Thyroid gland (tissue), 4 donors: ENCODE results near the gene SPDYC. TPM values are rescaled to one million over a fixed set of nuclear protein-coding genes. Genes with fewer than 3 reads are reported as not detected.

Experiments
- DNase-seq, 2 donors: peaks; one replicate each; pipeline ENCODE4 v3.0.0-alpha.2; 2019
- H3K27ac ChIP-seq, 3 donors: fragments of 200-600 bp; sonication (generic); 1 replicate in 2 of 3; 2 replicates in 1 of 3; pipeline ENCODE4 v1.5.1; 2016 to 2019; ENCODE audit warnings: mild to moderate bottlenecking in 1 of 3, moderate library complexity in 1 of 3
- H3K27me3 ChIP-seq: fragments of 200-600 bp; sonication (generic); one replicate; pipeline ENCODE4 v1.5.1; 2019
- H3K36me3 ChIP-seq, 2 donors: fragments of 200-600 bp; sonication (generic); one replicate each; pipeline ENCODE4 v1.5.1; 2016 to 2019
- H3K4me1 ChIP-seq, 2 donors: fragments of 200-600 bp; sonication (generic); one replicate each; pipeline ENCODE4 v1.5.1; 2017 to 2019
- H3K4me3 ChIP-seq, 3 donors: fragments of 200-600 bp; sonication (generic); replicated peaks in 1 of 3; 1 replicate in 2 of 3; 2 replicates in 1 of 3; pipeline ENCODE4 v1.5.1; 2016; ENCODE audit warnings: mild to moderate bottlenecking in 1 of 3
- H3K9me3 ChIP-seq: fragments of 200-600 bp; sonication (generic); one replicate; pipeline ENCODE4 v1.5.1; 2017
- CTCF ChIP-seq, 6 experiments: fragments of 200-600 bp in 3 of 6; fragments of 450-650 bp in 3 of 6; sonication (generic) in 3 of 6; IDR thresholded peaks; one replicate each; pipeline ENCODE4 v1.5.1; 2016 to 2019; ENCODE audit warnings: antibody characterized with exemption in 6 of 6, mild to moderate bottlenecking in 2 of 6, inconsistent platforms in 1 of 6, moderate library complexity in 1 of 6
- POLR2A ChIP-seq, 2 donors: fragments of 450-650 bp; IDR thresholded peaks; one replicate each; pipeline ENCODE4 v1.6.1; 2017; ENCODE audit warnings: antibody characterized with exemption in 2 of 2, mild to moderate bottlenecking in 2 of 2, moderate library complexity in 1 of 2
- WGBS, 2 donors: methylation state at CpG; one replicate each; pipeline ENCODE4 v1.1.5; 2017; 5-methylcytosine and 5-hydroxymethylcytosine counted together
- intact Hi-C: fragments of 100-400 bp; cut with DNase I; formaldehyde crosslinking; loops from one replicate; pipeline ENCODE4 v1.15.1; 2023
- total RNA-seq, 4 donors: library from RNA; depleted of rRNA; stranded (reverse); fragments of >200 nt; gene quantifications; one replicate each; pipeline ENCODE4 v1.2.3, GENCODE V29; 2016

Gene SPDYC
- total RNA-seq, 4 donors from 2014 or later, result not detected

- H3K27ac ChIP-seq, result no peak overlapping the region
- 90 to 94% methylated on average over 6 of the region's 6 CpGs for WGBS, 2 donors
- H3K36me3 ChIP-seq, result peaks cover 57 to 61% of the 10 kb centered on the region in 2 donors
These were observed 38.2 kb upstream of the SPDYC start for GRCh38 chr11:65131895-65132237.

DNA sequence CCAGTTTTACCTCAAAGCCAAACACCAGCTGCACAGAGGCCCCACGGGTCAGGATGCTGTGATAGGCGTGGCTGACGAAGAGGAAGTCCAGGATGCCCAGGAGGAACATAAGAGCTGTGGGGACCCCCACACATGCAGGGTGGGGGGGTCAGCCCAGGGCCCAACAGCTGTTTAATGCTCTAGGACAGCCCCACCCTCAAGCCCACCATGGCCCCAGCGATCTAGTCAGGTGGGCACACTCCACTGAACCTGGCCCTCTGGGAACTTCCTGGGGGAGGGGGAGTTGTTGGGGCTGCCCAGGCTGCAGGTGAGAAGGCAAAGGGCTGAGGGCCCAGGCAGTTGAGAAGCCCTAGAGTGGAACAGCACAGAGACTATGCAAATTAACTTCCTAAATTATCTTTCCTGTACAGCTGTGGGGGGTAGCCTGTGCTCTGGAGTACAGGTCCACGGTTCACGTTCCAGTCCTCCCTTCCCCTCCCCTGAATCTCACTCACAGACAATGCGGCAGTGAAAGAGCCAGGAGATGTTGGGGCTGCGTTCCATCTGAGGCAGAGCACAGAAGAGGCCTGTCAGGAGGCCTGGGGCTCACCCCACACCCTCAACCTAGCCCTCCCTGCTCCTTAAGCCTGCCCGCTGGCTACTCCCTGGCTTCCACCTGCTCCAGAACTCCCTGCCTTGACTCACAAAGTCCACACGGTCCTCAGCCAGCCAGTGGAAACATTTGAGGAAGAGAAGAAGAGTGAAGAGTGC is 37.6 kb upstream of the SPDYC start:
- no peaks in the 10 kb centered on the region for H3K27me3 ChIP-seq
- no peak overlapping the region for H3K4me3 ChIP-seq
- DNase-seq, result no peak
- H3K9me3 ChIP-seq, result no peaks in the 10 kb centered on the region
- H3K4me1 ChIP-seq, result peaks cover 23 to 27% of the 10 kb centered on the region in 2 donors
- H3K27ac ChIP-seq, result no peak overlapping the region
- intact Hi-C loops, result loop anchor here (5.0 kb wide), 1 partner anchor 50 kb away; the partner anchor contains the start of gene CAPN1
- WGBS, 2 donors, result 74 to 76% methylated on average over 7 to 9 of the region's 10 CpGs
- no peak for TF ChIP-seq CTCF (IDR thresholded peaks at IDR 0.05)
- H3K36me3 ChIP-seq, result peaks cover 51 to 55% of the 10 kb centered on the region in 2 donors

More at GRCh38 chr11:65131895-65132237, 38.2 kb upstream of the SPDYC start:
- intact Hi-C loops, result loop anchor here (5.0 kb wide), 1 partner anchor 50 kb away; the partner anchor contains the start of gene CAPN1
- H3K4me1 ChIP-seq, result peaks cover 20 to 22% of the 10 kb centered on the region in 2 donors
- no peak for TF ChIP-seq POLR2A (IDR thresholded peaks at IDR 0.05)
- no peak for TF ChIP-seq CTCF (IDR thresholded peaks at IDR 0.05)
- no peaks in the 10 kb centered on the region for H3K9me3 ChIP-seq
- no peak for DNase-seq
- H3K27me3 ChIP-seq, result no peaks in the 10 kb centered on the region
- no peak overlapping the region for H3K4me3 ChIP-seq

DNA sequence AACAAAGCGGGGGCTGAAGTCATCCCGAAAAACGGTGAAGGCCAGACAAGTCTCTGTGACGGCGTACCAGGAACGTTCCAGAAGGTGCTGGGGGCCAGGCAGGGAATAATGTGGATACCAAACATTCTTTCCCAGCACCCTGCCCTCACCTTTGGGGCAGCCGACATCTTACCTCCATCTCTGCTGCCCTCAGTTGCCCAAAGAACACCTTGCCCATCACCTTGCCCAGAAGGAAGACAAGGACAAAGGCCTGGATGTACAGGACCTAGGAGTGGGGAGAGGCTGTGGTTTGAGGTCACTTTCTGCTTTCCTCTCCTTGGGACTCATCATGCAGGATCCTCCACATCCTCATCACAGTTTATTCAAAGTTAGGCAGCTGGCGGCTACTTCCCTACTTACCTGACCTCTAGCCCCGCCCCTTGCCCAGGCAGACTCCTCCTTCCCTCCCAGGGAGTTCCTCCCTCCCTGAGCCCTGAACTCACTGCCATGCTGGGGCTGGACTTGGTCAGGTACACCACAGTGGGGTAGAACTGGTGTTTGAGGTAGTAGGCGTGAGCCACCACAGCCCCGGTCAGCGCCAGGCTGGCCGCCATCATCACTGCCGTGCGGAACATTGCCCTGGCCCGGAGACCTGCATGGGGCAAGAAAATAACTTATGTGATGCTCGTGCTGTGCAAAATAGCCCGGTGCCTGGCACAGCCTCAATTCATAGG is 36.9 kb upstream of the SPDYC start:
- no peaks in the 10 kb centered on the region for H3K9me3 ChIP-seq
- peaks cover 24 to 29% of the 10 kb centered on the region in 2 donors for H3K4me1 ChIP-seq
- peak overlapping the region; percentile 50 to 90 (median 66) for H3K4me3 ChIP-seq
- DNase-seq, result peak; percentile 77 to 81
- H3K36me3 ChIP-seq, result peaks cover 44 to 48% of the 10 kb centered on the region in 2 donors
- H3K27me3 ChIP-seq, result no peaks in the 10 kb centered on the region
- intact Hi-C loops, result loop anchor here (5.0 kb wide), 1 partner anchor 49 kb away; the partner anchor contains the start of gene CAPN1
- WGBS, 2 donors, result 40 to 44% methylated on average over 18 of the region's 18 CpGs
- peak overlapping the region in 1 of 3 donors; percentile 96 for H3K27ac ChIP-seq
- no peak for TF ChIP-seq CTCF (IDR thresholded peaks at IDR 0.05)
- TF ChIP-seq POLR2A (IDR thresholded peaks at IDR 0.05), result no peak

GRCh38 chr11:65133724-65134123 is 36.3 kb upstream of the SPDYC start:
- intact Hi-C loops, result loop anchor here (5.0 kb wide), 1 partner anchor 49 kb away; the partner anchor contains the start of gene CAPN1
- H3K27me3 ChIP-seq, result no peaks in the 10 kb centered on the region
- H3K4me1 ChIP-seq, result peaks cover 24 to 29% of the 10 kb centered on the region in 2 donors
- H3K36me3 ChIP-seq, result peaks cover 38 to 42% of the 10 kb centered on the region in 2 donors
- no peak for TF ChIP-seq POLR2A (IDR thresholded peaks at IDR 0.05)
- no peak for TF ChIP-seq CTCF (IDR thresholded peaks at IDR 0.05)
- H3K9me3 ChIP-seq, result no peaks in the 10 kb centered on the region
- WGBS, 2 donors, result 1 to 2% methylated on average over 20 of the region's 20 CpGs
- H3K27ac ChIP-seq, result peak overlapping the region; percentile 94 to 98 (median 96)
- peak in 1 of 2 donors; percentile 41 for DNase-seq
- H3K4me3 ChIP-seq, result peak overlapping the region; percentile 50 to 90 (median 66)
